Dermis microvascular lymphatic vessel endothelial cell (primary cell): ENCODE results near the gene FCHO1. TPM values are rescaled to one million over a fixed set of nuclear protein-coding genes. Genes with fewer than 3 reads are reported as not detected.
A peak's percentile ranks its signal among the peaks of the same experiment; 100 is the strongest.

ENCODE experiments used
- DNase-seq, 2 donors: peaks; one replicate each; pipeline versions ENCODE4 v3.0.0 to v3.0.0-alpha.2; 2010; ENCODE audit warnings: low read depth in 2 of 2
- total RNA-seq: library from RNA; depleted of rRNA; stranded (reverse); fragments of >200 nt; gene quantifications from 2 replicates; pipeline ENCODE4 v1.2.1, GENCODE V29; 2014

FCHO1 gene
- total RNA-seq: 0.63 and 0.90 TPM in 2 replicates

- no peak for DNase-seq
Measured at GRCh38 chr19:17751103-17751911, at the start of gene FCHO1. Gene FCHO1 (plus strand): TSS chr19:17751477. CDS start chr19:17755165, 3,688 bp downstream.

GRCh38 chr19:17703824-17704463 is 47.3 kb upstream of the FCHO1 start:
- DNase-seq: peak; percentile 61 to 77

GRCh38 chr19:17706750-17707181 is 44.5 kb upstream of the FCHO1 start:
- peak in 1 of 2 donors; percentile 49 for DNase-seq

GRCh38 chr19:17711851-17712250 is 39.4 kb upstream of the FCHO1 start:
- DNase-seq: no peak

GRCh38 chr19:17716309-17716929 is 34.9 kb upstream of the FCHO1 start:
- no peak for DNase-seq

- DNase-seq: no peak
Measured at GRCh38 chr19:17718550-17718946, 32.7 kb upstream of the FCHO1 start.

GRCh38 chr19:17718947-17719711 is 32.1 kb upstream of the FCHO1 start, which contains the start of gene MAP1S:
Gene MAP1S (plus strand): TSS chr19:17719480. CDS start chr19:17719503, 23 bp downstream.
- DNase-seq: peak; percentile 4 to 48

- DNase-seq: no peak
Measured at GRCh38 chr19:17719730-17720400, 31.4 kb upstream of the FCHO1 start.

GRCh38 chr19:17720440-17720839 is 30.8 kb upstream of the FCHO1 start:
- DNase-seq: peak in 1 of 2 donors; percentile 59

- no peak for DNase-seq
Measured at GRCh38 chr19:17721111-17721628, 30.1 kb upstream of the FCHO1 start.

GRCh38 chr19:17721821-17722220 is 29.5 kb upstream of the FCHO1 start:
- peak; percentile 21 to 88 for DNase-seq

- no peak for DNase-seq
Measured at GRCh38 chr19:17722655-17723240, 28.5 kb upstream of the FCHO1 start.

GRCh38 chr19:17724655-17725054 is 26.6 kb upstream of the FCHO1 start:
- no peak for DNase-seq

GRCh38 chr19:17725422-17726078 is 25.7 kb upstream of the FCHO1 start:
- DNase-seq: no peak

- DNase-seq: no peak
Measured at GRCh38 chr19:17726136-17726741, 25.0 kb upstream of the FCHO1 start.

- no peak for DNase-seq
Measured at GRCh38 chr19:17726964-17727773, 24.1 kb upstream of the FCHO1 start.

GRCh38 chr19:17727843-17728242 is 23.4 kb upstream of the FCHO1 start:
- DNase-seq: no peak

GRCh38 chr19:17733127-17733526 is 18.1 kb upstream of the FCHO1 start:
- no peak for DNase-seq
